ENCODE measurements around the gene GLCCI1. TPM values are rescaled to one million over a fixed set of nuclear protein-coding genes. Genes with fewer than 3 reads are reported as not detected.

The GLCCI1 gene
- total RNA-seq, 1 experiment from 2014 or later = 8.5 TPM

- peak overlapping the region; percentile 45 for H3K4me2 ChIP-seq (ENCODE audit: low read length)
- H4K20me1 ChIP-seq (ENCODE audit: low read length) = no peaks in the 10 kb centered on the region
- intact Hi-C loops (cut with micrococcal nuclease) = no loop called here
- DNase-seq = peak; percentile 60
- peak overlapping the region; percentile 36; the same call in 1 of the 2 replicates for H2AFZ ChIP-seq (ENCODE audit: low read length)
- ATAC-seq = peak; percentile 76
- peaks cover 11% of the 10 kb centered on the region for H3K4me1 ChIP-seq (ENCODE audit: insufficient read depth, low read length)
- no peaks in the 10 kb centered on the region for H3K9me3 ChIP-seq (ENCODE audit: low read length)
- BruUV-seq (replicated peaks) = no TSS peak
- ChIA-PET POLR2A (ENCODE audit: unreplicated experiment) (interaction anchor here (0.6 kb wide), 1 partner anchor 338 kb away, joined by 3 read pairs; no protein-coding TSS in a partner anchor), CTCF (no interaction called here)
- no peaks in the 10 kb centered on the region for H3K36me3 ChIP-seq (ENCODE audit: low read depth, low read length)
- no peak for TF ChIP-seq CTCF (conservative IDR thresholded peaks at IDR 0.05; ENCODE audit: low read depth, low read length)
- TF ChIP-seq EZH2phosphoT487 (IDR thresholded peaks at IDR 0.05; ENCODE audit: borderline replicate concordance, low read length) = no peak
- no peak for TF ChIP-seq EZH2 (IDR thresholded peaks at IDR 0.05; ENCODE audit: low read length, unreplicated experiment)
- H3K9ac ChIP-seq (ENCODE audit: low read length) = no peak overlapping the region
- H3K4me3 ChIP-seq (ENCODE audit: low read length) = no peak overlapping the region
- no peaks in the 10 kb centered on the region for H3K79me2 ChIP-seq (ENCODE audit: low read length)
- no peak overlapping the region for H3K27ac ChIP-seq (ENCODE audit: low read length)
- no peaks in the 10 kb centered on the region for H3F3A ChIP-seq (ENCODE audit: low read length, unreplicated experiment)
- no peaks in the 10 kb centered on the region for H3K27me3 ChIP-seq (ENCODE audit: low read length)
- H3K9me2 ChIP-seq (replicated peaks; ENCODE audit: low read length) = no peaks in the 10 kb centered on the region
These were observed 140.8 kb downstream of the GLCCI1 start for GRCh38 chr7:8109196-8110022.

GRCh38 chr7:8111282-8111960, 142.8 kb downstream of the GLCCI1 start:
- Histone ChIP-seq H3K9me3 (ENCODE audit: low read length) (no peaks in the 10 kb centered on the region), H3K9me2 (replicated peaks; ENCODE audit: low read length) (no peaks in the 10 kb centered on the region), H3K4me3 (ENCODE audit: low read length) (no peak overlapping the region), H3K36me3 (ENCODE audit: low read depth, low read length) (no peaks in the 10 kb centered on the region), H3K9ac (ENCODE audit: low read length) (no peak overlapping the region), H3F3A (ENCODE audit: low read length, unreplicated experiment) (no peaks in the 10 kb centered on the region), H3K4me2 (ENCODE audit: low read length) (no peak overlapping the region), H3K27me3 (ENCODE audit: low read length) (no peaks in the 10 kb centered on the region), H2AFZ (ENCODE audit: low read length) (no peak overlapping the region), H4K20me1 (ENCODE audit: low read length) (no peaks in the 10 kb centered on the region), H3K4me1 (ENCODE audit: insufficient read depth, low read length) (peaks cover 11% of the 10 kb centered on the region), H3K79me2 (ENCODE audit: low read length) (no peaks in the 10 kb centered on the region), H3K27ac (ENCODE audit: low read length) (no peak overlapping the region)
- no peak for ATAC-seq
- DNase-seq = no peak
- ChIA-PET POLR2A (ENCODE audit: unreplicated experiment) (no interaction called here), CTCF (no interaction called here)
- BruUV-seq (replicated peaks) = no TSS peak
- intact Hi-C loops (cut with micrococcal nuclease) = no loop called here
- TF ChIP-seq EZH2phosphoT487 (IDR thresholded peaks at IDR 0.05; ENCODE audit: borderline replicate concordance, low read length) (no peak), EZH2 (IDR thresholded peaks at IDR 0.05; ENCODE audit: low read length, unreplicated experiment) (no peak), CTCF (conservative IDR thresholded peaks at IDR 0.05; ENCODE audit: low read depth, low read length) (no peak)

GRCh38 chr7:8112685-8113084, 144.1 kb downstream of the GLCCI1 start:
- peaks cover 11% of the 10 kb centered on the region for H3K4me1 ChIP-seq (ENCODE audit: insufficient read depth, low read length)
- intact Hi-C loops (cut with micrococcal nuclease) = no loop called here
- TF ChIP-seq EZH2 (IDR thresholded peaks at IDR 0.05; ENCODE audit: low read length, unreplicated experiment) (no peak), CTCF (conservative IDR thresholded peaks at IDR 0.05; ENCODE audit: low read depth, low read length) (no peak), EZH2phosphoT487 (IDR thresholded peaks at IDR 0.05; ENCODE audit: borderline replicate concordance, low read length) (no peak)
- no TSS peak for BruUV-seq (replicated peaks)
- ChIA-PET CTCF (no interaction called here), POLR2A (ENCODE audit: unreplicated experiment) (no interaction called here)
- H3K9me3 ChIP-seq (ENCODE audit: low read length) = no peaks in the 10 kb centered on the region
- H3K36me3 ChIP-seq (ENCODE audit: low read depth, low read length) = no peaks in the 10 kb centered on the region
- H3K79me2 ChIP-seq (ENCODE audit: low read length) = no peaks in the 10 kb centered on the region
- no peak overlapping the region for H3K9ac ChIP-seq (ENCODE audit: low read length)
- H3K27ac ChIP-seq (ENCODE audit: low read length) = no peak overlapping the region
- H2AFZ ChIP-seq (ENCODE audit: low read length) = no peak overlapping the region
- ATAC-seq = no peak
- DNase-seq = no peak
- no peak overlapping the region for H3K4me3 ChIP-seq (ENCODE audit: low read length)
- no peaks in the 10 kb centered on the region for H3K9me2 ChIP-seq (replicated peaks; ENCODE audit: low read length)
- no peak overlapping the region for H3K4me2 ChIP-seq (ENCODE audit: low read length)
- H3K27me3 ChIP-seq (ENCODE audit: low read length) = no peaks in the 10 kb centered on the region
- no peaks in the 10 kb centered on the region for H4K20me1 ChIP-seq (ENCODE audit: low read length)
- no peaks in the 10 kb centered on the region for H3F3A ChIP-seq (ENCODE audit: low read length, unreplicated experiment)

All from PC-3 (cell line).